GM12891 (cell line): ENCODE measurements around the gene COMMD1.

ENCODE experiments used
- POLR2A ChIP-seq: IDR thresholded peaks from 2 replicates; pipeline ENCODE4 v1.6.1; 2011; ENCODE audit warnings: low read depth, low read length, control low read depth
- POLR2AphosphoS5 ChIP-seq: IDR thresholded peaks from 2 replicates; pipeline ENCODE4 v1.6.1; 2011; ENCODE audit warnings: low read depth, low read length, control low read depth
- TAF1 ChIP-seq: IDR thresholded peaks from 2 replicates; pipeline ENCODE4 v1.6.1; 2011; ENCODE audit warnings: low read depth, low read length, control low read depth

GRCh38 chr2:62147610-62148301, 242.3 kb downstream of the COMMD1 start:
- TF ChIP-seq POLR2A (no peak), TAF1 (no peak), POLR2AphosphoS5 (no peak)
